Smooth muscle cell (in vitro differentiated cells): ENCODE results near the gene SLC6A18. TPM values are rescaled to one million over a fixed set of nuclear protein-coding genes. Genes with fewer than 3 reads are reported as not detected.
"Not testable (repeated sequence)": the region's sequence is repeated elsewhere in the genome, so short reads cannot be mapped to it uniquely, and the experiment has no call there.

ENCODE experiments used
- DNase-seq: peaks from one replicate; lab custom pipeline; 2025; ENCODE audit not compliant: unreplicated experiment; lab: John Stamatoyannopoulos, UW
- H2AFZ ChIP-seq: fragments of 200-600 bp; sonication (generic); 2 replicates; pipeline ENCODE4 v1.6.0; 2016; ENCODE audit warnings: antibody characterized with exemption, low read depth, mild to moderate bottlenecking
- H3F3A ChIP-seq: fragments of 200-600 bp; sonication (generic); 2 replicates; pipeline ENCODE4 v1.6.0; 2017; ENCODE audit warnings: antibody characterized with exemption, low read depth
- H3K27ac ChIP-seq: fragments of 200-600 bp; sonication (generic); 2 replicates; pipeline ENCODE4 v1.5.1; 2016; ENCODE audit warnings: low read depth, mild to moderate bottlenecking
- H3K27me3 ChIP-seq: fragments of 200-600 bp; sonication (generic); 2 replicates; pipeline ENCODE4 v1.6.1; 2016; ENCODE audit warnings: low read depth, mild to moderate bottlenecking
- H3K36me3 ChIP-seq: fragments of 200-600 bp; sonication (generic); 2 replicates; pipeline ENCODE4 v1.5.1; 2016; ENCODE audit warnings: low read depth
- H3K4me1 ChIP-seq: fragments of 200-600 bp; sonication (generic); 2 replicates; pipeline ENCODE4 v1.5.1; 2016; ENCODE audit warnings: low read depth
- H3K4me2 ChIP-seq: fragments of 200-600 bp; sonication (generic); 2 replicates; pipeline ENCODE4 v1.6.0; 2016; ENCODE audit warnings: mild to moderate bottlenecking
- H3K4me3 ChIP-seq: fragments of 200-600 bp; sonication (generic); 2 replicates; pipeline ENCODE4 v1.5.1; 2016; ENCODE audit warnings: mild to moderate bottlenecking
- H3K79me2 ChIP-seq: fragments of 200-600 bp; sonication (generic); 2 replicates; pipeline ENCODE4 v1.6.0; 2016; ENCODE audit warnings: low read depth, mild to moderate bottlenecking
- H3K9ac ChIP-seq: fragments of 200-600 bp; sonication (generic); 2 replicates; pipeline ENCODE4 v1.6.0; 2016; ENCODE audit warnings: low read depth
- H3K9me3 ChIP-seq: fragments of 200-600 bp; sonication (generic); replicated peaks from 2 replicates; pipeline ENCODE4 v1.5.1; 2016; ENCODE audit warnings: low read depth
- H4K20me1 ChIP-seq: fragments of 200-600 bp; sonication (generic); 2 replicates; pipeline ENCODE4 v1.6.0; 2016; ENCODE audit warnings: low read depth
- WGBS: methylation state at CpG from one replicate; pipeline ENCODE4 v1.1.7; 2016; ENCODE audit warnings: low lambda C conversion rate; 5-methylcytosine and 5-hydroxymethylcytosine counted together
- polyA plus RNA-seq: library from polyadenylated mRNA; unstranded; fragments of >200 nt; fragmentation: Nextera tagmentation; extraction: Ambion mirVana; gene quantifications from 2 replicates; pipeline ENCODE4 v1.2.1, GENCODE V29; 2016
- total RNA-seq: library from RNA; depleted of rRNA; stranded (reverse); fragments of >200 nt; gene quantifications from 2 replicates; pipeline ENCODE4 v1.2.3, GENCODE V29; 2014
- TF ChIP-seq, protein P1 (sequence below): fragments of 200-600 bp; sonication (generic); IDR thresholded peaks from 2 replicates; pipeline ENCODE4 v1.5.1; 2017; ENCODE audit warnings: borderline replicate concordance, mild to moderate bottlenecking, antibody characterized with exemption; ENCODE audit not compliant: insufficient read depth, poor library complexity, severe bottlenecking

SLC6A18 gene
- total and polyA plus RNA-seq, 2 experiments from 2014 or later = not detected

DNA sequence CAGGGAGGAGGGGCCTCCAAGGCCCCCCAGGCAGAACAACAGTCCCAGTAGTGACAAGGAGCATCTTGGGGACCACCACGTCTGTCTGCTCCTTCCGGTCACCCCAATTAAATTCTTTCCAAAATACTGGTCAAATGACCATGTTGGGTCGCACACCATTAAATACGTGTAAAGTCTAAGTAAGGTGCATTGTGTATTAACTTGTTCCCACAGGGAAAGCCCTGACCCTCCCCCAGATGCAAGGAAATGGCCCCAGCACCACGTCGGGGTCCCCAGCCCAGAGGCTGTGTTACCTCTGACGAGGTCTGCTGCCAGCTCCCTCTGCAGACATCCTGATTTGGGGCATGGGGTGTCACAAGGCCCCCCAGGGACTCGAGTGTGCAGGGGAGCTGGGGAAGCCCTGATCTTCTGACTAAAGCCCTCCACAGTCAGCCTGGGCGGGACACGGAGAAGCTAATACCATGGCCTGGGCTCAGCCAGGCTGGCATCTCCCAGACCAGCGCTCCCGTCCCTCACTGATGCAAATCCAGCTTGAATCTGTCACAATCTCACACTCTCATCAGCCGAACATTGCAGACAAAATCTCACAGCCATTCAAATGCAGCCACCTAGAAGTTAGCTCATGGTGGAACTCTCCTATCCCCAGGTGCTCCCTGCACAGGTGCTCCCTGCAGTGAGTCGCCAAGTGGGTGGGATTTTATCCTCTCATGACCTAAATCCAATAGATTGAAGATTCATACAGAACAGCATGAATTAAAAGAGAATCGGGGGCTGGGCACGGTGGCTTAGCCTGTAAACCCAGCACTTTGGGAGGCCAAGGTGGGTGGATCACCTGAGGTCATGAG is 56.1 kb downstream of the SLC6A18 start:
- Histone ChIP-seq H3F3A (no peaks in the 10 kb centered on the region), H3K36me3 (no peaks in the 10 kb centered on the region), H3K79me2 (no peaks in the 10 kb centered on the region), H4K20me1 (no peaks in the 10 kb centered on the region), H3K4me3 (no peak overlapping the region), H3K9ac (no peak overlapping the region), H3K27ac (no peak overlapping the region), H3K27me3 (no peaks in the 10 kb centered on the region), H3K9me3 (no peaks in the 10 kb centered on the region), H2AFZ (no peak overlapping the region), H3K4me2 (no peak overlapping the region), H3K4me1 (no peaks in the 10 kb centered on the region)
- 92% methylated on average over 16 of the region's 16 CpGs for WGBS
- TF ChIP-seq, protein P1, sequence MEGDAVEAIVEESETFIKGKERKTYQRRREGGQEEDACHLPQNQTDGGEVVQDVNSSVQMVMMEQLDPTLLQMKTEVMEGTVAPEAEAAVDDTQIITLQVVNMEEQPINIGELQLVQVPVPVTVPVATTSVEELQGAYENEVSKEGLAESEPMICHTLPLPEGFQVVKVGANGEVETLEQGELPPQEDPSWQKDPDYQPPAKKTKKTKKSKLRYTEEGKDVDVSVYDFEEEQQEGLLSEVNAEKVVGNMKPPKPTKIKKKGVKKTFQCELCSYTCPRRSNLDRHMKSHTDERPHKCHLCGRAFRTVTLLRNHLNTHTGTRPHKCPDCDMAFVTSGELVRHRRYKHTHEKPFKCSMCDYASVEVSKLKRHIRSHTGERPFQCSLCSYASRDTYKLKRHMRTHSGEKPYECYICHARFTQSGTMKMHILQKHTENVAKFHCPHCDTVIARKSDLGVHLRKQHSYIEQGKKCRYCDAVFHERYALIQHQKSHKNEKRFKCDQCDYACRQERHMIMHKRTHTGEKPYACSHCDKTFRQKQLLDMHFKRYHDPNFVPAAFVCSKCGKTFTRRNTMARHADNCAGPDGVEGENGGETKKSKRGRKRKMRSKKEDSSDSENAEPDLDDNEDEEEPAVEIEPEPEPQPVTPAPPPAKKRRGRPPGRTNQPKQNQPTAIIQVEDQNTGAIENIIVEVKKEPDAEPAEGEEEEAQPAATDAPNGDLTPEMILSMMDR = no peak
- no peak for DNase-seq

DNA sequence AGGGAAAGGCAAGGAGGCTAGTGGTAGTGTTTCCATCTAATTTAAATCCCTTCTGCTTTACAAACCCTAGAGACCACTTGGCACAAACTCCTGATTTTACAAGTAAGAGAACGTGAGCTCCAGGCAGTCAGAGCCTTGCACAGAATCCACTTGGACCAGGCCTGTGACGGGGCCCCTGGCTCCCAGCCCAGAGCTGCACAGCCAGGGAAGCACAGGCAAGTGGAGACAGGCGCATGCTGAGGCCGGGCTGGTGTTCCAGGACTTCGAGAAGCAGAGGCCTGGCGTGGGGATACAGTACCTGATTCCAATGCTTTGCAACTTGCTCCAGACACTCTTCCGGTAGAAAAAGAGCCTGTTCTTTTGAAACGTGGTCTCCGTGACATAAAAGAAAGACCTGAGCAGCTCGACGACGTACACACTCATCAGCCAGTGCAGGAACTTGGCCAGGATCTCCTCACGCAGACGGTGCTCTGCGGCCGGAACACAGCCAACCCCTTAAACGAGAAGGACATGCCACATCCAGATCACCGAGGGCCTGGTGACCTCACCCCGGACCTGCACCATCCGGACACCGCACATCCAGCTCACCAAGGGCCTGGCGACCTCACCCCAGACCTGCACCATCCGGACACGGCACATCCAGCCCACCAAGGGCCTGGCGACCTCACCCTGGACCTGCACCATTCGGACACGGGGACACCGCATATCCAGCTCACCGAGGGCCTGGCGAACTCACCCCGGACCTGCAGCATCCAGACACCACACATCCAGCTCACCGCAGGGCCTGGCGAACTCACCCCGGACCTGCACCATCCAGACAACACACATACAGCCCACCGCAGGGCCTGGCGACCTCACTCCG is 57.2 kb downstream of the SLC6A18 start:
- Histone ChIP-seq H3K27me3 (no peaks in the 10 kb centered on the region), H3K79me2 (no peaks in the 10 kb centered on the region), H4K20me1 (no peaks in the 10 kb centered on the region), H3K36me3 (no peaks in the 10 kb centered on the region), H3K9me3 (no peaks in the 10 kb centered on the region), H2AFZ (no peak overlapping the region), H3K27ac (no peak overlapping the region), H3F3A (no peaks in the 10 kb centered on the region), H3K9ac (no peak overlapping the region), H3K4me1 (no peaks in the 10 kb centered on the region), H3K4me2 (no peak overlapping the region), H3K4me3 (no peak overlapping the region)
- no peak for DNase-seq
- WGBS = 90% methylated on average over 37 of the region's 37 CpGs
- TF ChIP-seq, protein P1 = no peak

DNA sequence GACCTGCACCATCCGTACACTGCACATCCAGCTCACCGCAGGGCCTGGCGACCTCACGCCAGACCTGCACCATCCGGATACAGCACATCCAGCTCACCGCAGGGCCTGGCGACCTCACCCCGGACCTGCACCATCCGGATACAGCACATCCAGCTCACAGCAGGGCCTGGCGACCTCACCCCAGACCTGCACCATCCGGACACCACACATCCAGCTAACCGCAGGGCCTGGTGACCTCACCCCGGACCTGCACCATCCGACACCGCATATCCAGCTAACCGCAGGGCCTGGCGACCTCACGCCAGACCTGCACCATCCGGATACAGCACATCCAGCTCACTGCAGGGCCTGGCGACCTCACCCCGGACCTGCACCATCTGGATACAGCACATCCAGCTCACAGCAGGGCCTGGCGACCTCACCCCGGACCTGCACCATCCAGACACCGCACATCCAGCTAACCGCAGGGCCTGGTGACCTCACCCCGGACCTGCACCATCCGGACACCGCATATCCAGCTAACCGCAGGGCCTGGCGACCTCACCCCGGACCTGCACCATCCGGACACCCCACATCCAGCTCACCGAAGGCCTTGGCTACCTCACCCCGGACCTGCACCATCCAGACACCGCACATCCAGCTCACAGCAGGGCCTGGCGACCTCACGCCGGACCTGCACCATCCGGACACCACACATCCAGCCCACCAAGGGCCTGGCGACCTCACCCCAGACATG is 58.0 kb downstream of the SLC6A18 start:
- not testable (repeated sequence) for DNase-seq, H3K9me3 ChIP-seq, H3K4me3 ChIP-seq, H3K9ac ChIP-seq, H3K4me2 ChIP-seq, H3K79me2 ChIP-seq, H3K27ac ChIP-seq, H3K4me1 ChIP-seq, H3F3A ChIP-seq, H3K36me3 ChIP-seq, H2AFZ ChIP-seq, H3K27me3 ChIP-seq, H4K20me1 ChIP-seq
- 94% methylated on average over 40 of the region's 40 CpGs for WGBS

DNA sequence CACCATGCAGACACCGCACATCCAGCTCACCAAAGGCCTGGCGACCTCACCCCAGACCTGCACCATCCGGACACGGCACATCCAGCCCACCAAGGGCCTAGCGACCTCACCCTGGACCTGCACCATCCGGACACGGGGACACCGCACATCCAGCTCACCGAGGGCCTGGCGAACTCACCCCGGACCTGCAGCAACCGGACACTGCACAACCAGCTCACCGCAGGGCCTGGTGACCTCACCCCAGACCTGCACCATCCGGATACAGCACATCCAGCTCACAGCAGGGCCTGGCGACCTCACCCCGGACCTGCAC is 58.5 kb downstream of the SLC6A18 start:
- H3K27me3 ChIP-seq = not testable (repeated sequence)

DNA sequence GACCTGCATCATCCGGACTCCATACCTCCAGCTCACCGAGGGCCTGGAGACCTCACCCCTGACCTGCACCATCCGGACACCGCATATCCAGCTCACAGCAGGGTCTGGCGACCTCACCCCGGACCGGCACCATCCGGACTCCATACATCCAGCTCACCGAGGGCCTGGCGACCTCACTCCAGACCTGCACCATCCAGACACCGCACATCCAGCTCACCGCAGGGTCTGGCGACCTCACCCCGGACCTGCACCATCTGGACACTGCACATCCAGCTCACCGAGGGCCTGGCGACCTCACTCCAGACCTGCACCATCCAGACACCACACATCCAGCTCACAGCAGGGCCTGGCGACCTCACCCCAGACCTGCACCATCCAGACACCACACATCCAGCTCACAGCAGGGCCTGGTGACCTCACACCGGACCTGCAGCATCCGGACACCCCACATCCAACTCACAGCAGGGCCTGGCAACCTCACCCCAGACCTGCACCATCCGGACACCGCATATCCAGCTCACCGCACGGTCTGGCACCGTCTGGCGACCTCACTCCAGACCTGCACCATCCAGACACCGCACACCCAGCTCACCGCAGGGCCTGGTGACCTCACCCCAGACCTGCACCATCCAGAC is 59.3 kb downstream of the SLC6A18 start:
- DNase-seq, H2AFZ ChIP-seq, H3K4me3 ChIP-seq, H3K4me1 ChIP-seq, H3K4me2 ChIP-seq, H3K27ac ChIP-seq, H3F3A ChIP-seq, H3K9ac ChIP-seq, H3K9me3 ChIP-seq, H3K36me3 ChIP-seq, H4K20me1 ChIP-seq, H3K27me3 ChIP-seq, H3K79me2 ChIP-seq: not testable (repeated sequence)
- WGBS = 94% methylated on average over 23 of the region's 27 CpGs

More for the DNA sequence above, 58.5 kb downstream of the SLC6A18 start:
- H3K4me3 ChIP-seq, H3K79me2 ChIP-seq, H3K36me3 ChIP-seq, H3K9ac ChIP-seq, H3K9me3 ChIP-seq, DNase-seq, H3F3A ChIP-seq, H2AFZ ChIP-seq, H3K27ac ChIP-seq, H4K20me1 ChIP-seq, H3K4me2 ChIP-seq, H3K4me1 ChIP-seq: not testable (repeated sequence)
- 87% methylated on average over 16 of the region's 16 CpGs for WGBS
